GM19193 (cell line): ENCODE measurements around the gene SULT1C3.

Experiments
- POLR2A ChIP-seq: IDR thresholded peaks from 4 replicates; pipeline ENCODE4 v1.6.1; 2011; ENCODE audit not compliant: insufficient read depth, insufficient read length; ENCODE audit errors: extremely low read depth

The SULT1C3 gene

DNA sequence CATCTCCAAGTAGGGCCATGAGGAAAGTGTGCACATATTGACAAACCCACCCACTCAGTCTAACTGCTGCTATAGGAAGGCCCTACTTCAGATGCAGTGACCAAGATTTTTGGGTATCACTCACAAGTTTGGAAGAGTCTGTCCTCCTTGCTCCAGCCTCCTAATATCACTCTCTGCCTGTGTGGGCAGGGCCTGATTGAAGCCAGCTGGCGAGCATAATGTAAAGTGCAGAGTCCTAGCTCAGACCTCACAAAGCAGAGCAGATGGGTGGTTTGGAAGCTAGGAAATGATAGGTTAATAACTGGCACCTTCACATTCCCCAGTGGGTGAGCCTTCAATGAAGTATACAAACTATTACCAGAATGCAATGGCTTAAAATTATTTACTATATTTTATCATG lies 11.2 kb upstream of the SULT1C3 start:
- TF ChIP-seq POLR2A = no peak

GRCh38 chr2:108229875-108230274 lies 9.9 kb upstream of the SULT1C3 start:
- no peak for TF ChIP-seq POLR2A

DNA sequence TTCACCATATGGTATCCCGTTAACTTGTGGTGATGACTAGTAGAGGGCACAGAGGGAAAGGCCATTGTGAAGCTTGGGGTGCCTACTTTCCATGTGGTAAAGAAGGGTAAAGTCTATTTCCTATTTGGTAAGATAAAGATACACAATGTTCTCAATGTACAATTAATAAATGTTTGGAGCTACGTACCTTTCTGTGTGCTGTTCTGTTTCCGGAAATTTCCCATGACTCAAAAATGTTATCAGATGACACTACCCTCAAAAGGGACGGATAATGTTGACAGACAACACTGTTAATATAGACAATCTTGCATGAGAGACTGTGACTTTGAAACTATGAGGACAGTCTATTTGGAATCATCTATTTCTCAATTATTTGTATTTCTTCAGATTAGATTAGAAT lies 4.2 kb upstream of the SULT1C3 start:
- no peak for TF ChIP-seq POLR2A

DNA sequence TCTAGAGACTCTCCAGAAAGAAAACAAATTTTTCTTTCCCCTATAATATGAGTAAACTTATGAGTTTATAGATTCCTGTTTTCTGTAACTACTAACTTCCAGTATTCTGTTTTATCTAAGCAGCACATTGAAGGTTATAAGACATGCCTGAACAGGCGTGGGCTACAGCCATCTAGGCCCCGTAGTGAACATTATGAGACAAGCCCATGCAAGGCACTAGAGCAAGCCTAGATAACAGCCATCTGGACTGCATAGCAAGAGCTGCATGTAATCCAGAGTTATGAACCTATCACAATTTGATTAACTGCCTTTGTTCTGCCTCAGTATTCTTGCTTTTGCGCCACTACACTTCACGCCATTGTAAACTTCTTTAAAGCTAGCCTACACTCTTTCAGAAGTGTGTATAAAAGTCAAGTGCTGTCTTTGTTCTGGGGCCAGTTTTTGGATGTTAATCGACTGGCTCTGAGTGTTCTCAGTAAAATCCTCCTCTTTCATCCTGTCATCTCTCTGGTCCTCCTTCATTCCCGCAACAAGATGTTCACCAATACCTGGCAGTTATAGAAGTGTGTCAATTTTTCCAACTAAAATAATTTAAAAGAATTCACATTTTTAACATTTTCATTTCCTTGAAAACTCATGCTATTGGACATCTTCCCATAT lies 3.0 kb upstream of the SULT1C3 start:
- TF ChIP-seq POLR2A = no peak

DNA sequence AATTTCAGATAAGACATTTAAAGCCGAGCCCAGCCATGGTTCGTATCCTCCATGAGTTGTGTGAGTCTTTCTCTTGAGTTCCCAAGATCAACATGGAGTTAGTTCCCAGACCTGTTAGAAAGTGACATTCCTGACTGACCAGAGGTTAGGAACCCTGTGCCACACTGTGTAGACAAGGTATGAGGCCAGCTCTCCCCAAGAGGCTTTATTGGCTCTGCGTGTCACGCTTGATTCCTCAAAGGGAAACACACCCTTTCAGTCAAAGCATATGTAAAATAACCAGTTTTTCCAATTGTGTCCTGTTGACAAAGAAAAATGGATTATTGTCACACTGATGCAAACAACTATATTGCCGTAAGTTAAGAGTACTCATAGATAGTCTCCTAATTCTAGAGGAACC lies 1.2 kb downstream of the SULT1C3 start:
- no peak for TF ChIP-seq POLR2A

- TF ChIP-seq POLR2A = no peak
Measured at GRCh38 chr2:108243566-108243965, 3.8 kb downstream of the SULT1C3 start.

DNA sequence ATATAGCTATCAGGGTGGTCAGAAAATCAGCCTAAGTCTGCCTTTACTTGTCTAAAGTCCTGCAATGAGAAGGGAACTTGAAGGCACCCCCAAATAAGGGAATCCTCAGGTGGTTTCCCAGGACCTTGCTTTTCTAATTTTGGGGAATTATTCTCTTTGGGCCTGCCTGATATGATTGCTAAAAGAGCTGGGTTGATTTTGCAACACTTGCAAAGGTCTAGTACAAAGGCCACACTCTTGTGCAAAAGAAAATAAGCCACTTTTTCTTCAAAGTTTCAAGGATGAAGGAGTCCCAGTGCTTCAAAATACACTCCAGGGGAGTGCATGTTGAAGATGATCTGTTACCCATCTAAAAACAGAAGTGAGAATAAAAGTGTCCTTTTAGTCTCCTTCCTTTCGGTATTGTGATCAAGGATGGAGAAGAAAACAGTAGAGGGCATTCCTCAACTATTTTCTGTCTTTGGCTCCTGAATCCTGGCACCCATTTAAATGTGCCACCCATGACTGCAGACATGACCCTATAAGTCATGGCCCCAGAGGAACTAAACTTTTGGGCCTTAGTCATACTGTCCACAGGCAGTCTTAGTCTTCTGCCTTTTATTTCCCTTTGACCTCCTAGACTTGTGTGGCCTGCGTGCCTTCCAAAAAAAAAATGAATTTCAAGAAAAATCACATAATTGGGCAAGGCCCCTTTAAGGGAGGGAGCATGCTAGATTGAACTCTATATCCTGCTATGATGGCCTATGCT lies 5.1 kb downstream of the SULT1C3 start:
- no peak for TF ChIP-seq POLR2A

DNA sequence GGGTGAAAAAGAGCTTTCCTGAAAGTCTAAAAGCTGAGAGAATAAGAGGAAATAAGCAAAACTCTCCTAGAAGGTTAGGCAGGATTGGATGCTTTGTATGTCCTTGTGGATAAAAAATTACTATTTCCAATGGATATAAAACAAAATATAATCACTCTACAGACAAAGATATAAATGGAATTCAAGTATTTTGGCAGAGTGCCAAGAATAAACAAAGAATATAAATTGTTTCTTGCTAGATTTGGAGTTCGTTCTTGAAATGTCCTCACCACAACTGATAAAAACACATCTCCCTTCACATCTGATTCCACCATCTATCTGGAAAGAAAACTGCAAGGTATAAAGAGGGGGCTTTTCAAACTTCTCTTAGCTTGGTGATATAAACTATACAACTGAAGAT lies 13.3 kb downstream of the SULT1C3 start:
- no peak for TF ChIP-seq POLR2A

GRCh38 chr2:108257757-108258331 lies 18.1 kb downstream of the SULT1C3 start:
- no peak for TF ChIP-seq POLR2A

GRCh38 chr2:108260773-108261172 lies 21.0 kb downstream of the SULT1C3 start:
- TF ChIP-seq POLR2A = no peak

DNA sequence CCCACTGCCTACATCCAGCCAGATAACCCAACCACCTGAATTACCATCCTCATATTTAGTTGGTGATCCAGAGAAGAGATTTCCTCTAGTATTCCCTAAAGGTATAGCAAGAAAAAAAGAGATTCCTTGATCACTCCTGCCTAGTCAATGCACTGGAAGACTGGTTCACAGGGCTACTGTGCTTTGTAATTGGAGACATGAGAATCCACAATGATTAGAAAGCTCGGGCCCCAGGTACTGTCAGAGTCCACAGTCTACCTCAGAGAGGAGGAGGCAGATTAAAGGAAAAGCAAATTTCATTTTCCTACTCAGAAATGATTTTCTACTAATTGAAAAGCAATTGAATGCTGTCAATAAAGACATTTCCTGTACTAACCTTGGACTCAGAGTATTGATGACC lies 22.3 kb downstream of the SULT1C3 start:
- no peak for TF ChIP-seq POLR2A

- no peak for TF ChIP-seq POLR2A
Measured at GRCh38 chr2:108263401-108263800, 23.6 kb downstream of the SULT1C3 start.

GRCh38 chr2:108266218-108266617 lies 26.4 kb downstream of the SULT1C3 start:
- TF ChIP-seq POLR2A = no peak

DNA sequence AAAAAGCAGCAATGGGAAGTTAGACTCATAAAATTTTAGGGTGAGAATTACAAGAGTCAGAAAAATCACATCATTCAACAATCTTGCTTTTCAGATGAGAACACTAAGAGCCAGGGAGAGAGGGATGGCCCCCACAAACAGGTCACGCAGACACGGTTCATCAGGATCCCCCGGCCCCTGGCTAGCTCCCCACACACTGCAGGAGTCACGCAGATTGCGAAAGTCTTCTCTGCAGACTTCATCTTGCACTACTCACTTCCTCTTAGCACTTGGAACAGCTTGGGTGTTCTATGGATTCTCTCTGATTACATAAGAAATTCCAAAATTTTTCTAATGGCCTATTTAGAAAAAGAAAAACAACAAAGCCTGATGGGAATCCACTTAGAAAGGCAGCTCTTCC lies 27.3 kb downstream of the SULT1C3 start:
- no peak for TF ChIP-seq POLR2A

GRCh38 chr2:108268001-108268400 lies 28.2 kb downstream of the SULT1C3 start:
- no peak for TF ChIP-seq POLR2A

- no peak for TF ChIP-seq POLR2A
Measured at GRCh38 chr2:108270346-108270745, 30.6 kb downstream of the SULT1C3 start.
